ENCODE data around the gene COL21A1. TPM values are rescaled to one million over a fixed set of nuclear protein-coding genes. Genes with fewer than 3 reads are reported as not detected.

Gene COL21A1
- total RNA-seq, 1 donor from 2014 or later, result 16.7 TPM

- intact Hi-C loops (cut with DNase I), result no loop called here
- Histone ChIP-seq H3K9me3 (no peaks in the 10 kb centered on the region), H3K4me3 (no peak overlapping the region), H3K36me3 (peaks cover 0 to 8% of the 10 kb centered on the region in 2 donors), H3K27ac (no peak overlapping the region), H3K27me3 (no peaks in the 10 kb centered on the region), H3K4me1 (no peaks in the 10 kb centered on the region)
- DNase-seq (ENCODE audit: extremely low spot score in 2 of 2), result no peak
- TF ChIP-seq POLR2A (IDR thresholded peaks at IDR 0.05) (no peak), CTCF (IDR thresholded peaks at IDR 0.05) (no peak), POLR2AphosphoS5 (IDR thresholded peaks at IDR 0.05; ENCODE audit: insufficient read depth in 1 of 2, low read depth in 1 of 2) (no peak)
Measured at GRCh38 chr6:56144538-56145324, 102.6 kb downstream of the COL21A1 start.

GRCh38 chr6:56143796-56144195 lies 103.6 kb downstream of the COL21A1 start:
- DNase-seq (ENCODE audit: extremely low spot score in 2 of 2), result no peak
- H3K27me3 ChIP-seq, result no peaks in the 10 kb centered on the region
- H3K27ac ChIP-seq, result no peak overlapping the region
- H3K4me3 ChIP-seq, result no peak overlapping the region
- no peaks in the 10 kb centered on the region for H3K9me3 ChIP-seq
- TF ChIP-seq CTCF (IDR thresholded peaks at IDR 0.05) (no peak), POLR2A (IDR thresholded peaks at IDR 0.05) (no peak), POLR2AphosphoS5 (IDR thresholded peaks at IDR 0.05; ENCODE audit: insufficient read depth in 1 of 2, low read depth in 1 of 2) (no peak)
- H3K36me3 ChIP-seq, result peaks cover 0 to 8% of the 10 kb centered on the region in 2 donors
- intact Hi-C loops (cut with DNase I), result no loop called here
- no peaks in the 10 kb centered on the region for H3K4me1 ChIP-seq

- DNase-seq (ENCODE audit: extremely low spot score in 2 of 2), result no peak
- Histone ChIP-seq H3K27ac (no peak overlapping the region), H3K36me3 (peaks cover 0 to 11% of the 10 kb centered on the region in 2 donors), H3K4me1 (no peaks in the 10 kb centered on the region), H3K9me3 (no peaks in the 10 kb centered on the region), H3K27me3 (no peaks in the 10 kb centered on the region), H3K4me3 (no peak overlapping the region)
- TF ChIP-seq CTCF (IDR thresholded peaks at IDR 0.05) (no peak), POLR2AphosphoS5 (IDR thresholded peaks at IDR 0.05; ENCODE audit: insufficient read depth in 1 of 2, low read depth in 1 of 2) (no peak), POLR2A (IDR thresholded peaks at IDR 0.05) (no peak)
- intact Hi-C loops (cut with DNase I), result no loop called here
Measured at GRCh38 chr6:56140090-56140489, 107.3 kb downstream of the COL21A1 start.

- Histone ChIP-seq H3K9me3 (peaks cover 5% of the 10 kb centered on the region), H3K27me3 (no peaks in the 10 kb centered on the region), H3K4me3 (no peak overlapping the region), H3K27ac (no peak overlapping the region), H3K4me1 (no peaks in the 10 kb centered on the region), H3K36me3 (peaks cover 0 to 8% of the 10 kb centered on the region in 2 donors)
- intact Hi-C loops (cut with DNase I), result no loop called here
- DNase-seq (ENCODE audit: extremely low spot score in 2 of 2), result no peak
- TF ChIP-seq CTCF (IDR thresholded peaks at IDR 0.05) (no peak), POLR2A (IDR thresholded peaks at IDR 0.05) (no peak), POLR2AphosphoS5 (IDR thresholded peaks at IDR 0.05; ENCODE audit: insufficient read depth in 1 of 2, low read depth in 1 of 2) (no peak)
Measured at GRCh38 chr6:56115715-56116114, 131.7 kb downstream of the COL21A1 start.

GRCh38 chr6:56109149-56109548 lies 138.2 kb downstream of the COL21A1 start:
- intact Hi-C loops (cut with DNase I), result no loop called here
- H3K4me3 ChIP-seq, result no peak overlapping the region
- DNase-seq (ENCODE audit: extremely low spot score in 2 of 2), result no peak
- H3K9me3 ChIP-seq, result no peaks in the 10 kb centered on the region
- TF ChIP-seq POLR2AphosphoS5 (IDR thresholded peaks at IDR 0.05; ENCODE audit: insufficient read depth in 1 of 2, low read depth in 1 of 2), result no peak
- TF ChIP-seq CTCF (IDR thresholded peaks at IDR 0.05), result no peak
- TF ChIP-seq POLR2A (IDR thresholded peaks at IDR 0.05), result no peak
- no peaks in the 10 kb centered on the region for H3K27me3 ChIP-seq
- H3K4me1 ChIP-seq, result no peaks in the 10 kb centered on the region
- H3K36me3 ChIP-seq, result peaks cover 0 to 5% of the 10 kb centered on the region in 2 donors
- H3K27ac ChIP-seq, result no peak overlapping the region

Measured in vagina (tissue), 2 donors.